HepG2 (cell line): ENCODE data around the gene HPCAL1. TPM values are rescaled to one million over a fixed set of nuclear protein-coding genes. Genes with fewer than 3 reads are reported as not detected.
A peak's percentile ranks its signal among the peaks of the same experiment; 100 is the strongest.

Source experiments
- CC2D1A ChIP-seq: sonication (generic); formaldehyde crosslinking; IDR thresholded peaks from 2 replicates; pipeline ENCODE4 v1.8.1; 2023; ENCODE audit warnings: mild to moderate bottlenecking, missing genetic modification reagents
- CREBL2 ChIP-seq: sonication (generic); formaldehyde crosslinking; IDR thresholded peaks from 2 replicates; pipeline ENCODE4 v1.8.1; 2023; ENCODE audit warnings: missing genetic modification reagents, mild to moderate bottlenecking, borderline replicate concordance
- EP300 ChIP-seq, 3 experiments: sonication (generic) in 1 of 3; formaldehyde crosslinking in 1 of 3; IDR thresholded peaks; 2 replicates each; pipeline versions ENCODE4 v1.5.1 to v1.6.1; 2011 to 2020; ENCODE audit warnings: low read depth in 2 of 3, low read length in 2 of 3, borderline replicate concordance in 1 of 3, improper control_type of control experiment in 1 of 3, mild to moderate bottlenecking in 1 of 3, missing genetic modification reagents in 1 of 3, moderate library complexity in 1 of 3
- JDP2 ChIP-seq: sonication (generic); formaldehyde crosslinking; IDR thresholded peaks from 2 replicates; pipeline ENCODE4 v1.8.1; 2022; ENCODE audit warnings: missing genetic modification reagents, borderline replicate concordance
- SOX6 ChIP-seq, 2 experiments: fragments of 450-650 bp in 1 of 2; sonication (generic) in 1 of 2; formaldehyde crosslinking in 1 of 2; IDR thresholded peaks; 2 replicates each; pipeline versions ENCODE4 v1.4.0 to v1.6.1; 2017 to 2020; ENCODE audit warnings: antibody characterized with exemption in 1 of 2, mild to moderate bottlenecking in 1 of 2, missing genetic modification reagents in 1 of 2
- TEAD2 ChIP-seq: sonication (generic); formaldehyde crosslinking; IDR thresholded peaks from 2 replicates; pipeline ENCODE4 v1.9.0; 2021; ENCODE audit warnings: missing genetic modification reagents
- TRAFD1 ChIP-seq: sonication (generic); formaldehyde crosslinking; IDR thresholded peaks from 2 replicates; pipeline ENCODE4 v1.5.1; 2020; ENCODE audit warnings: missing genetic modification reagents, mild to moderate bottlenecking, borderline replicate concordance
- UBTF ChIP-seq: sonication (generic); formaldehyde crosslinking; IDR thresholded peaks from 2 replicates; pipeline ENCODE4 v1.4.0; 2020; ENCODE audit warnings: mild to moderate bottlenecking, missing genetic modification reagents
- ZBTB33 ChIP-seq: sonication (generic); formaldehyde crosslinking; IDR thresholded peaks from 2 replicates; pipeline ENCODE4 v1.4.0; 2020; ENCODE audit warnings: missing genetic modification reagents
- ZNF232 ChIP-seq: sonication (generic); formaldehyde crosslinking; IDR thresholded peaks from 2 replicates; pipeline ENCODE4 v1.4.0; 2020; ENCODE audit warnings: missing genetic modification reagents, borderline replicate concordance
- ZNF251 ChIP-seq: sonication (generic); formaldehyde crosslinking; IDR thresholded peaks from 2 replicates; pipeline ENCODE4 v1.9.0; 2021; ENCODE audit warnings: mild to moderate bottlenecking, missing genetic modification reagents
- ZNF333 ChIP-seq: sonication (generic); formaldehyde crosslinking; IDR thresholded peaks from 2 replicates; pipeline ENCODE4 v1.4.0; 2020; ENCODE audit warnings: mild to moderate bottlenecking, missing genetic modification reagents, borderline replicate concordance
- ZNF512B ChIP-seq: sonication (generic); formaldehyde crosslinking; IDR thresholded peaks from 2 replicates; pipeline ENCODE4 v1.5.1; 2020; ENCODE audit warnings: missing genetic modification reagents, mild to moderate bottlenecking, borderline replicate concordance
- ZNF724P ChIP-seq: sonication (generic); formaldehyde crosslinking; IDR thresholded peaks from 2 replicates; pipeline ENCODE4 v1.8.0; 2022; ENCODE audit warnings: missing genetic modification reagents, borderline replicate concordance
- ZNF761 ChIP-seq: sonication (generic); formaldehyde crosslinking; conservative IDR thresholded peaks from 2 replicates; pipeline ENCODE4 v1.4.0; 2020; ENCODE audit warnings: mild to moderate bottlenecking, missing genetic modification reagents
- ZNF772 ChIP-seq: sonication (generic); formaldehyde crosslinking; IDR thresholded peaks from 2 replicates; pipeline ENCODE4 v1.5.0; 2020; ENCODE audit warnings: mild to moderate bottlenecking, missing genetic modification reagents
- ZNF790 ChIP-seq: sonication (generic); formaldehyde crosslinking; IDR thresholded peaks from 2 replicates; pipeline ENCODE4 v1.8.0; 2022; ENCODE audit warnings: missing genetic modification reagents, mild to moderate bottlenecking, borderline replicate concordance
- polyA plus RNA-seq, 8 experiments: library from polyadenylated mRNA; depleted of rRNA in 3 of 8; stranded (reverse) in 7 of 8; unstranded in 1 of 8; fragments of >200 nt; fragmentation: Illumina TruSeq in 4 of 8; extraction: Trizol in 4 of 8; gene quantifications; 2 replicates each; pipeline versions ENCODE4 v1.2.1 to v1.2.3, GENCODE V29; 2011 to 2016; ENCODE audit warnings: low read depth in 4 of 8, missing spikeins in 1 of 8, mixed read lengths in 1 of 8; ENCODE audit not compliant: insufficient read depth in 1 of 8
- total RNA-seq, 5 experiments: library from RNA; depleted of rRNA; stranded (reverse); fragments of >200 nt; fragmentation: Illumina TruSeq; extraction: Trizol; gene quantifications; 2 replicates each; pipeline ENCODE4 v1.2.3, GENCODE V29; 2016; ENCODE audit warnings: low read depth in 1 of 5

HPCAL1 gene
- total and polyA plus RNA-seq, 2 of the 13 experiments (the other 11 are each of a cell fraction or from before 2014, with no cell fraction given) = 29.5 to 29.9 TPM

GRCh38 chr2:10325278-10326145 is 22.8 kb downstream of the HPCAL1 start (continued):
- TF ChIP-seq TRAFD1 (CRISPR knock-in tag) (0 out of 2 replicates have a peak, but pooled peaks have one; percentile 37), CREBL2 (no peak), ZNF790 (CRISPR knock-in tag) (peak; percentile 50; the same call in 1 of the 2 replicates), ZNF772 (no peak), SOX6 (IDR thresholded peaks at IDR 0.05) (no peak), SOX6 (CRISPR knock-in tag; IDR thresholded peaks at IDR 0.05) (no peak), ZNF761 (CRISPR knock-in tag) (0 out of 2 replicates have a peak, but pooled peaks have one; percentile 38), ZNF333 (CRISPR knock-in tag) (no peak), ZNF724P (CRISPR knock-in tag) (no peak), TEAD2 (CRISPR knock-in tag) (no peak), ZNF232 (CRISPR knock-in tag) (peak; percentile 62; the same call in 1 of the 2 replicates), ZNF251 (no peak), UBTF (CRISPR knock-in tag) (peak; percentile 25; the same call in 1 of the 2 replicates), CC2D1A (CRISPR knock-in tag) (no peak), ZBTB33 (CRISPR knock-in tag) (no peak), EP300 (IDR thresholded peaks at IDR 0.05; ENCODE audit: low read depth in 2 of 2, low read length in 2 of 2) (no peak), EP300 (CRISPR knock-in tag; IDR thresholded peaks at IDR 0.05; ENCODE audit: borderline replicate concordance) (no peak), ZNF512B (no peak), JDP2 (CRISPR knock-in tag) (no peak)
